Measurements from ENCODE around the gene NFE2L3.

NFE2L3 gene

DNA sequence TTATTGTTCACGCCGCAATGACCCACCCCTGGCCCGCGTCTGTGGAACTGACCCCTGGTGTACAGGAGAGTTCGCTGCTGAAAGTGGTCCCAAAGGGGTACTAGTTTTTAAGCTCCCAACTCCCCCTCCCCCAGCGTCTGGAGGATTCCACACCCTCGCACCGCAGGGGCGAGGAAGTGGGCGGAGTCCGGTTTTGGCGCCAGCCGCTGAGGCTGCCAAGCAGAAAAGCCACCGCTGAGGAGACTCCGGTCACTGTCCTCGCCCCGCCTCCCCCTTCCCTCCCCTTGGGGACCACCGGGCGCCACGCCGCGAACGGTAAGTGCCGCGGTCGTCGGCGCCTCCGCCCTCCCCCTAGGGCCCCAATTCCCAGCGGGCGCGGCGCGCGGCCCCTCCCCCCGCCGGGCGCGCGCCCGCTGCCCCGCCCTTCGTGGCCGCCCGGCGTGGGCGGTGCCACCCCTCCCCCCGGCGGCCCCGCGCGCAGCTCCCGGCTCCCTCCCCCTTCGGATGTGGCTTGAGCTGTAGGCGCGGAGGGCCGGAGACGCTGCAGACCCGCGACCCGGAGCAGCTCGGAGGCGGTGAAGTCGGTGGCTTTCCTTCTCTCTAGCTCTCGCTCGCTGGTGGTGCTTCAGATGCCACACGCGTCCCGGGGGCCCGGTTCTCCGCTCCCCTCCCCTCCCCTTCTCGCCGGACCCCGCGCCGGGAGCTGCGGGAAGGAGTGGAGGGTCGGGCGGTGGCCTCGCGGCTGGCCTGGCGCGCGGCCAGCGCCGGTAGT is 49.4 kb downstream of the NFE2L3 start, which contains the start of gene CBX3:
CBX3 (plus strand) TSS at position 499 of the 772 bp plus-strand sequence. CDS start 1,254 bp downstream, outside the sequence.
- peak; percentile 88 for DNase-seq

DNA sequence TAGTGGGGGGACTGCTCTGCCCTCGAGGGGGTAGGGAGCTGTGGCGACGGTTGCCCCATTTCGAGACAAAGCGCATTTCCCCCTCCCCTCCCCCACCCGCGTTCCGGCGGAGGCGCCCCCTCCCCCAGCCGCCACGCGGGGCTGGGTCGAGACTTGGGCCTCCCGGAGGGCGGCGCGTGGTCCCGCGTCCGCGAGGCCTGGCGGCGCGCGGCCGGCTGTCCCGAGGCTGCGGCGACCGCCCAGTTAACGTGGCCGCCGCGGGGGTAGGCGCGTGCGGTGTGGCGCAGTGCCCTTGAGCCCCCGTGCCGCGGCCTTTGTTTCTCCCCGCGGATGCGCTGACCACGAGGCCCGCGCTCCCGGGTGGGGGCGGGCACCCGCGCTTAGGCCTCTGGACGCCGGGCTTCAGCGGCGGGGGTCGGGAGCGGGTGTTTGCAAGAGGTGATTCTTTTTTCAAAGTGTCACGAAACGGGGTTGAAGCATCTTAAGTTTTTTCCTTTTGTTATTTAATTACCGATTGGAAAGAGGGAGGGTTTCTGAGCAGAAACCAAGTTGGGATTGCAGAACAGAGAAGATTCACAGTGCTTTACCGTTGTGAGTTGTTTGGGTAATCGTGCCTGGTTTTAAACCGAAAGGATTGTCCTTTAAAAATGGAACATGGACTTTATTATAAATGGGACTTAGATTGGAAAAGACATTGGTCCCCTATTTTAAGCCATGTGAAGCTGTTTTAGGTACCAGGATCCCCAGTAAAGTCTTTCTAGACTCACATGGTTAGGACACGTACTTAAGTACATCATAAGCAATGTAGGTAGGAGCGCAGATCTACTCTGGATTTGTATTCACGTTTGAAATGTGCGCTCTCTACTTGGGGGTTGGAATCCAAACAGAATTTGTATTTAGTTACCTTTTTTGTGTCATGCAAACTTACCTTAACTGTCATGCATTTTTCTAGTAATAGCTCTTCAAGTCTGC is 50.3 kb downstream of the NFE2L3 start:
- peak; percentile 65 for DNase-seq

DNA sequence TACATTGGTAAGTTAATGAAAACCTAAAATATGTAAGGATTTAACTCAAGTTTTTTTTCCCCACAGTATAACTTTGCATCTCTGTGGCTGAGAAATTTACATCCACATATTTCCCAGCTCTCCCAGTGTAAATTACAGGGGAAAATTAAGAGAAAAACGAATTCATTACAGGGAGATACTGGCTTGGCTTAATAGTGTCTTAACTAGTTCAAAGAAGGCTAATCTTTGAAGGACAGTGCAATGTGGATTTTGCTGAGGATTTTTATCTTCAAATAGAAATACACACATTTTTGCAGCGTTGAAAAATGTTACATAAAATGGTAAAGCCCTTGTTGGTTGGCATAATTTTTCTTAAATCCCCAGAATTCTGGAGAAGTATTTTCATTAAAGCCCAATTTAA is 51.0 kb downstream of the NFE2L3 start:
- DNase-seq, result no peak

DNA sequence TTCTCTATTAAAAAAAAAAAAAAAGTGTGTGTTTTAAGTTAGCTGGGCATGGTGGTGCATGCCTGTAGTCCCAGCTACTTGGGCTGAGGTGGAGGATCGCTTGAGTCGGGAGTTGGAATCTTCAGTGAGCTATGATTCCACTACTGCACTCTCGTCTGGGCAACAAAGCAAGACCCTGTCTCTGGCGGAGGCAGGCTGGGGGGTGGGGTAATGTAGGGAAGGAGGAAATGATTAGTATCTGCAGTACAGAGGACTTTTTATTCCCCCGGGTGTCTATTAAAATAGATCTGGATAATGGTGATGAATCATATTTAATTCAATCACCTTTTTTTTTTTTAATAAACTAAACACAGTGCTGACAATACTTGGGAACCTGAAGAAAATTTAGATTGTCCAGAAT is 56.0 kb downstream of the NFE2L3 start:
- no peak for DNase-seq

DNA sequence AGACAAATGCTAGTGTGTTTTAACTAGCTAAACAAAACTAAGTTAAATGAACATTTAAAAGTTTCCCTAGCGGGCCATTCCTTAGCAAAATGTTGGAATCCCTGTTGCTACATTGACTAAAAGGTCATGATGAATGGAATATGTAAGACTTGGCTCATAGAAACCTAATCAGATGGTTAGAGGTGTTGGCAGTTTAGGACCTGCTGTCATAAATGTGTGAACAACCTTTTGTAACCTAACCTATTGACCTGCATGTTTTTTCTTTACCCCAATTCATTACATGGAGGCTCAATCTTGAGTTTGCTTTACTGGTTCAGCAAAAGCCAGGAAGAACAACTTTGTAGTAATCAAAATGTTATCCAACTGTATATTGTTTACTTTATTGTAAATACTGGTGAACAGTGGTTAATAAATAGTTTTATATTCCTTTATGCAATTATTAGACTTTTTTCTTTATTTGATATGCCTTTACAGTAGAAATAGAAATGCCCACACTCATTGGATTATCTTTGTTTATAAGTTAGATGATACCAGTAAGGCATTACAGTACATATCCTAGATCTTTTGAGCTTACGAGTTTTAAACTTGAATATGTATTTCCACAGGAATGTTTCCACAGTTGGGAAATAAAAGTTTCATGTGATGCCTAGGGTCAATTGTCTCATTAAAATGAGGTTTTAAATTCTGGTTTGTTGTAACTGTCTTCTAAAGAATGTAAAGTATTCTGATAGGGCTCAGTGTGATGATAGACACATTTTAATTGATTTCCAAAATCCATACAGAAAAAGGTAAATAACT is 61.1 kb downstream of the NFE2L3 start:
- DNase-seq, result no peak

DNA sequence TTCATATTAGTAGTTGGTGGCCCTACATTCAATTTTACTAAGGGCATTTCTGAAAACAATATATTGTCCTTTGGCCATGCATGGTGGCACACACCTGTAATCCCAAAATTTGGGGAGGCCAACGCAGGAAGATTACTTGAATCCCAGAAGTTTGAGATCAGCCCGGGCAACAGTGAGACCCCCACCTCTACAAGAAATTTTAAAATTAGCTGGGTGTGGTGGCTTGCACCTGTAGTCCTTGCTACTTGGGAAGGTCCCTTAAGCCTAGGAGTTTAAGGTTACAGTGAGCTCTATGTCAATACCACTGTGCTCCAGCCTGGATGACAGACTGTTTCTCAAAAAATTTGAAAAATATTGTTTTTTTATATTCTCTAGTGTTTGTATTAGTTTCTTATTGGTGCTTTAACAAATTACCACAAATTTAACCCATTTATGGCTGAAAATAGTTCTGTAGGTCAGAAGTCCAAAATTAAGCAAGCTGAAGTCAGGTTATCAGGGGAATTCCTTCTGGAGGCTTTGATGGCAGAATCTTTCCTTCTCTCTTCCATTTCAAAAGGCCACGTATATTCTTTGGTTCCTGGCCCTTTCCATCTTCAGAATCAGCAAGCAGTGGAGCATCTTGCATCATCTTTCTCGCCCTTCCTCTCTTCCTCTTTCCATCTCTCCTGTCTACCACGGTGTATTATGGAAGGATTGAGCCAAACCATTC is 62.0 kb downstream of the NFE2L3 start:
- no peak for DNase-seq

DNA sequence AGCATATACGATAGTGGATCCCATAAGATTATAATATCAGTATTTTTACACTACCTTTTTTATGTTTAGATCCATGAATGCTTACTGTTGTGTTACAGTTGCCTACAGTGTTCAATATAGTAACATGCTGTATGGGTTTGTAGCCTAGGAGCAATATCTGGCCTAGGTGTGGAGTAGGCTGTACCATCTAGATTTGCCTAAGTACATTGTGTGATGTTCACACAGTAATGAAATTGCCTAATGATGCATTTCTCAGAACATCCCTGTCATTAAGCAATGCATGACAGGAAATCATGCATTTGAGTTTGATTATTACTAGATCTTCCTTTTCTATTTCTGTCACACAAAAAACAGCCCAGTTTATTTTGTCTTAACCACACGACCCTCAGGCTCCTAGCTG is 64.1 kb downstream of the NFE2L3 start:
- DNase-seq, result no peak

DNA sequence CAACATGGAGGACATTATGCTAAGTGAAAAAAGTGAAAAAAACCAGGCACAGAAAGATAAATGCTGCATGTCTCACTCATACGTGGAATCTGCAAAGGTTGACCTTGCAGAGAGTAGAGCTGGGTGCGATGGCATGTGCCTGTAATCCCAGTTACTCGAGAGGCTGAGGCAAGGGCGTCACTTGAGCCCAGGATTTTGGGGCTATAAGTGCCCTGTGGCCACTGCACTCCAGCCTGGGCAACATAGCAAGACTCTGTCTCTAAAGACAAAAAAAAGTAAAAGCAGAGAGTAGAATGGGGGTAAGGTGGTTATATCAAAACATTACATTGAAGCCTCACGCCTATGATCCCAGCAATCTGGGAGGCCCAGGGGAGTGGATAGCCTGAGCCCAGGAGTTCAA is 72.4 kb downstream of the NFE2L3 start:
- no peak for DNase-seq

DNA sequence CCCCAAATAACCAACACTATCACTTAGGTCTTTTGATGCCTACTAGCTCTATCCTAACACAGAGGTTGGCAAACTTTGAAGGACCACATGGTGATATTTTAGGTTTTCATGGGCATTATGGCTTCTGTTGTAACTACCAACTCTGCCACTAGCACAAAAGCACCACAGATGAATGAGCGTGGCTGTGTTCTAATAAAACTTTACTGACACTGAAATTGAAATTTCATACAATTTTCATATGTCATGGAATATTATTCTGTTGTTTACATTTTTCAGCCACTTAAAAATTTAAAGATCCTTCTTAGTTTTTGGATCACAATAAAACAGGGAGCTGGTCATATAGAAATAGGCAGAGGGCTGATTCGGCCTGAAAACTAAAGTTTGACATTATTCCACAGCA is 76.0 kb downstream of the NFE2L3 start:
- no peak for DNase-seq

DNA sequence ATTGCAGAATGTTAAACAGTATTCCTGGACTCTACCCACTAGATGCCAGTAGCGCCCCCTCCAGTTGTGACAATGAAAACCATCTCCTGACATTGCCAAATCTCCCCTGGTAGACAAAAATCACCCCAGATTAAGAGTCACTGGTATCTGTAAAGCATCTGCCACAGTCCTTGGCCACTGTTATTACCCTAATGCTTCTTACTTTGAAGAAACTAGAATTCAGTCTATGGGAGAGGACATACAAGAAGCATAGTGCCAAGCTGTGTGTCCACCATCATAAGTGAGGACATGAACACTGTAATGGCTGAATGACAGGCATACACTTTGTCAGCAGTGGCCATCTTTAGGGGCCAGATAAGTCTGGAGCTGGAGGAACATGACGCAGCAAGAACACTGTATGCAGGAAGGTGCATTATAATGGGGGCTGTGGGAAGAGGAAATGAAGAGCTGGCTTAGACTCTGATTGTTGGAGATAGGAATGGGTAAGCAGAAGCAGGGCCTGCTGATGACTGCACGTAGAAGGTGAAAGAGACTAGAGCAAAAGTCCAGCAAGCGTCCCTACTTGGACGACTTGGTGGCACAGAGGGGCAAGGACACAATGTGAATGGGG is 82.0 kb downstream of the NFE2L3 start:
- no peak for DNase-seq

Measured in stimulated activated CD4-positive, alpha-beta T cell treated with anti-CD3 and anti-CD28 coated beads, Interleukin-4, amount 100 ng/mL, for 24 hours (primary cell).